HG03097 (cell line): ENCODE results near the gene TPX2.

Source experiments
- ATAC-seq: cut with Tn5 transposase; IDR thresholded peaks from one replicate; pipeline ENCODE4 v1.9.1; 2021; ENCODE audit not compliant: unreplicated experiment, low FRiP score

Gene TPX2

GRCh38 chr20:31706607-31707257 lies 32.4 kb upstream of the TPX2 start:
- ATAC-seq: no peak

- ATAC-seq: no peak
Measured at GRCh38 chr20:31707258-31707615, 31.9 kb upstream of the TPX2 start.

GRCh38 chr20:31707994-31708735 lies 30.9 kb upstream of the TPX2 start:
- ATAC-seq: no peak

- no peak for ATAC-seq
Measured at GRCh38 chr20:31708736-31709534, 30.2 kb upstream of the TPX2 start.

GRCh38 chr20:31709939-31710338 lies 29.2 kb upstream of the TPX2 start:
- ATAC-seq: no peak

- ATAC-seq: no peak
Measured at GRCh38 chr20:31710423-31711108, 28.5 kb upstream of the TPX2 start.

- ATAC-seq: no peak
Measured at GRCh38 chr20:31711179-31712111, 27.6 kb upstream of the TPX2 start.

GRCh38 chr20:31712112-31712553 lies 27.0 kb upstream of the TPX2 start:
- no peak for ATAC-seq

- no peak for ATAC-seq
Measured at GRCh38 chr20:31712564-31713311, 26.4 kb upstream of the TPX2 start.

- no peak for ATAC-seq
Measured at GRCh38 chr20:31713312-31714273, 25.5 kb upstream of the TPX2 start.

GRCh38 chr20:31715766-31716165 lies 23.3 kb upstream of the TPX2 start:
- no peak for ATAC-seq

GRCh38 chr20:31716351-31716750 lies 22.7 kb upstream of the TPX2 start:
- no peak for ATAC-seq

GRCh38 chr20:31716818-31717477 lies 22.1 kb upstream of the TPX2 start:
- ATAC-seq: no peak

- peak; percentile 31 for ATAC-seq
Measured at GRCh38 chr20:31717478-31718201, 21.4 kb upstream of the TPX2 start.

- ATAC-seq: no peak
Measured at GRCh38 chr20:31718952-31719643, 20.0 kb upstream of the TPX2 start.
